ENCODE results near the gene PTPRF. TPM values are rescaled to one million over a fixed set of nuclear protein-coding genes. Genes with fewer than 3 reads are reported as not detected.
"Not testable (repeated sequence)": the region's sequence is repeated elsewhere in the genome, so short reads cannot be mapped to it uniquely, and the experiment has no call there.

Gene PTPRF
- total RNA-seq, 1 donor from 2014 or later, result 74.5 TPM

GRCh38 chr1:43538143-43538487 lies 7.4 kb downstream of the PTPRF start:
- DNase-seq, result no peak

- DNase-seq, result no peak
Measured at GRCh38 chr1:43538969-43539368, 8.3 kb downstream of the PTPRF start.

GRCh38 chr1:43539726-43540434 lies 9.2 kb downstream of the PTPRF start:
- no peak for DNase-seq

- no peak for DNase-seq
Measured at GRCh38 chr1:43540653-43541071, 10.0 kb downstream of the PTPRF start.

GRCh38 chr1:43541141-43541540 lies 10.5 kb downstream of the PTPRF start:
- DNase-seq, result no peak

- peak; percentile 88 for DNase-seq
Measured at GRCh38 chr1:43541721-43542401, 11.2 kb downstream of the PTPRF start.

GRCh38 chr1:43542527-43543458 lies 12.1 kb downstream of the PTPRF start:
- no peak for DNase-seq

GRCh38 chr1:43543567-43543966 lies 12.9 kb downstream of the PTPRF start:
- no peak for DNase-seq

GRCh38 chr1:43545339-43545694 lies 14.6 kb downstream of the PTPRF start:
- DNase-seq, result no peak

- peak; percentile 72 for DNase-seq
Measured at GRCh38 chr1:43545695-43546387, 15.2 kb downstream of the PTPRF start.

GRCh38 chr1:43546388-43547100 lies 15.9 kb downstream of the PTPRF start:
- DNase-seq, result no peak

- DNase-seq, result peak; percentile 72
Measured at GRCh38 chr1:43547538-43548072, 16.9 kb downstream of the PTPRF start.

- no peak for DNase-seq
Measured at GRCh38 chr1:43548285-43549271, 17.9 kb downstream of the PTPRF start.

- DNase-seq, result not testable (repeated sequence)
Measured at GRCh38 chr1:43549394-43549793, 18.7 kb downstream of the PTPRF start.

- peak; percentile 80 for DNase-seq
Measured at GRCh38 chr1:43549921-43550597, 19.4 kb downstream of the PTPRF start.

- no peak for DNase-seq
Measured at GRCh38 chr1:43550598-43551246, 20.0 kb downstream of the PTPRF start.

GRCh38 chr1:43551396-43551888 lies 20.8 kb downstream of the PTPRF start:
- no peak for DNase-seq

GRCh38 chr1:43552059-43552742 lies 21.5 kb downstream of the PTPRF start:
- DNase-seq, result no peak
